ENCODE results near the gene CCDC63. TPM values are rescaled to one million over a fixed set of nuclear protein-coding genes. Genes with fewer than 3 reads are reported as not detected.

CCDC63 gene
- total and polyA plus RNA-seq, 2 donors (not counting 1 experiment from before 2014, with no cell fraction given): not detected

GRCh38 chr12:110919720-110920119 is 72.9 kb downstream of the CCDC63 start:
- TF ChIP-seq EZH2 (IDR thresholded peaks at IDR 0.05; ENCODE audit: low read length, missing control alignments) (no peak), CTCF (conservative IDR thresholded peaks at IDR 0.05 in 1 of 2, IDR thresholded peaks at IDR 0.05 in 1 of 2; ENCODE audit: low read depth in 1 of 2, low read length in 2 of 2) (no peak)
- no peak overlapping the region for H3K9ac ChIP-seq (ENCODE audit: insufficient read depth, low read length)

GRCh38 chr12:110920324-110920910 is 73.6 kb downstream of the CCDC63 start, which contains the start of gene MYL2:
Gene MYL2 (minus strand): TSS chr12:110920579. CDS start chr12:110920529, 50 bp downstream.
- TF ChIP-seq EZH2 (IDR thresholded peaks at IDR 0.05; ENCODE audit: low read length, missing control alignments) (no peak), CTCF (conservative IDR thresholded peaks at IDR 0.05 in 1 of 2, IDR thresholded peaks at IDR 0.05 in 1 of 2; ENCODE audit: low read depth in 1 of 2, low read length in 2 of 2) (no peak)
- Histone ChIP-seq H3K9me3 (ENCODE audit: control insufficient read depth, insufficient read depth, low read depth, low read length) (no peaks in the 10 kb centered on the region), H3K27me3 (ENCODE audit: control insufficient read depth, insufficient read depth, low read length) (no peaks in the 10 kb centered on the region), H3K4me3 (replicated peaks in 1 of 4; ENCODE audit: control extremely low read depth in 1 of 4, insufficient read depth in 1 of 4, low read depth in 3 of 4, low read length in 4 of 4) (no peak within 1 kb of the TSS), H3K4me2 (ENCODE audit: extremely low read depth, insufficient read depth, low read length) (no peak within 1 kb of the TSS), H3K79me2 (ENCODE audit: control insufficient read depth, insufficient read depth, low read length) (no peaks in the 10 kb centered on the region), H3K4me1 (ENCODE audit: control insufficient read depth, extremely low read depth, insufficient read depth, low read length) (no peaks in the 10 kb centered on the region), H2AFZ (ENCODE audit: low read length) (no peak within 1 kb of the TSS), H3K27ac (ENCODE audit: insufficient read depth, low read length) (no peak within 1 kb of the TSS), H4K20me1 (ENCODE audit: control insufficient read depth, extremely low read depth, insufficient read depth, low read length) (no peaks in the 10 kb centered on the region), H3K9ac (ENCODE audit: insufficient read depth, low read length) (no peak within 1 kb of the TSS), H3K36me3 (ENCODE audit: control insufficient read depth, insufficient read depth, low read length) (no peaks in the 10 kb centered on the region)
- DNase-seq (ENCODE audit: low read depth in 2 of 2): no peak

More at GRCh38 chr12:110919720-110920119, 72.9 kb downstream of the CCDC63 start:
- H3K36me3 ChIP-seq (ENCODE audit: control insufficient read depth, insufficient read depth, low read length): no peaks in the 10 kb centered on the region
- no peak overlapping the region for H3K4me2 ChIP-seq (ENCODE audit: extremely low read depth, insufficient read depth, low read length)
- no peaks in the 10 kb centered on the region for H3K27me3 ChIP-seq (ENCODE audit: control insufficient read depth, insufficient read depth, low read length)
- H3K9me3 ChIP-seq (ENCODE audit: control insufficient read depth, insufficient read depth, low read depth, low read length): no peaks in the 10 kb centered on the region
- H3K4me3 ChIP-seq (replicated peaks in 1 of 4; ENCODE audit: control extremely low read depth in 1 of 4, insufficient read depth in 1 of 4, low read depth in 3 of 4, low read length in 4 of 4): no peak overlapping the region
- no peaks in the 10 kb centered on the region for H4K20me1 ChIP-seq (ENCODE audit: control insufficient read depth, extremely low read depth, insufficient read depth, low read length)
- no peaks in the 10 kb centered on the region for H3K79me2 ChIP-seq (ENCODE audit: control insufficient read depth, insufficient read depth, low read length)
- DNase-seq (ENCODE audit: low read depth in 2 of 2): no peak
- H2AFZ ChIP-seq (ENCODE audit: low read length): no peak overlapping the region
- H3K27ac ChIP-seq (ENCODE audit: insufficient read depth, low read length): no peak overlapping the region
- no peaks in the 10 kb centered on the region for H3K4me1 ChIP-seq (ENCODE audit: control insufficient read depth, extremely low read depth, insufficient read depth, low read length)

DNA sequence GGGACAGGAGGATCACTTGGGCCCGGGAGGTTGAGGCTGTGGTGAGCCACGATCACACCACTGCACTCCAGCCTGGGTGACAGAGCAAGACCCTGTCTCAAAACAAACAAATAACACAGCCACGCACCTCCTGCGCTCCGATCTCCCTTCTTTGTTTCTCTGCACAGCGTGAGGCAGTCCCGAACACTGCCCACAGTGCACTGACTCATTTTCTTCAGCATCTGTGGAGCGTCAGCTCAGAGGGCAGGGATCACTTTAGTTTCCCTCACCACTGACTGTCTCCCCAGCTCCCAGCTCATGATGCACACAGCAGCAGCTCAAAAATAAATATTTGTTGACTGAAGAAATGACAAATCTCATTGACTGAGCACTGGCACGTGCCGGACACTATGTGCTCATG is 74.5 kb downstream of the CCDC63 start:
- H3K27me3 ChIP-seq (ENCODE audit: control insufficient read depth, insufficient read depth, low read length): no peaks in the 10 kb centered on the region
- peak; percentile 10 to 76 for DNase-seq (ENCODE audit: low read depth in 2 of 2)

More for the DNA sequence above, 74.5 kb downstream of the CCDC63 start:
- H3K79me2 ChIP-seq (ENCODE audit: control insufficient read depth, insufficient read depth, low read length): no peaks in the 10 kb centered on the region
- H3K9ac ChIP-seq (ENCODE audit: insufficient read depth, low read length): no peak overlapping the region
- no peaks in the 10 kb centered on the region for H3K4me1 ChIP-seq (ENCODE audit: control insufficient read depth, extremely low read depth, insufficient read depth, low read length)
- H3K27ac ChIP-seq (ENCODE audit: insufficient read depth, low read length): no peak overlapping the region
- no peak overlapping the region for H2AFZ ChIP-seq (ENCODE audit: low read length)
- TF ChIP-seq CTCF (conservative IDR thresholded peaks at IDR 0.05 in 1 of 2, IDR thresholded peaks at IDR 0.05 in 1 of 2; ENCODE audit: low read depth in 1 of 2, low read length in 2 of 2) (no peak), EZH2 (IDR thresholded peaks at IDR 0.05; ENCODE audit: low read length, missing control alignments) (no peak)
- no peak overlapping the region for H3K4me3 ChIP-seq (replicated peaks in 1 of 4; ENCODE audit: control extremely low read depth in 1 of 4, insufficient read depth in 1 of 4, low read depth in 3 of 4, low read length in 4 of 4)
- no peaks in the 10 kb centered on the region for H3K36me3 ChIP-seq (ENCODE audit: control insufficient read depth, insufficient read depth, low read length)
- no peak overlapping the region for H3K4me2 ChIP-seq (ENCODE audit: extremely low read depth, insufficient read depth, low read length)
- H3K9me3 ChIP-seq (ENCODE audit: control insufficient read depth, insufficient read depth, low read depth, low read length): no peaks in the 10 kb centered on the region
- no peaks in the 10 kb centered on the region for H4K20me1 ChIP-seq (ENCODE audit: control insufficient read depth, extremely low read depth, insufficient read depth, low read length)

All from fibroblast of lung (primary cell).